Measurements from ENCODE around the gene SLC26A11. TPM values are rescaled to one million over a fixed set of nuclear protein-coding genes. Genes with fewer than 3 reads are reported as not detected.
A peak's percentile ranks its signal among the peaks of the same experiment; 100 is the strongest.

SLC26A11 gene
- total and polyA plus RNA-seq, 2 of the 13 experiments (the other 11 are each of a cell fraction or from before 2014, with no cell fraction given), result 8.7 to 13.2 TPM

GRCh38 chr17:80220054-80220735 is at the start of gene SLC26A11, which contains the start of gene SGSH (continued):
- no peak; the same call in none of the 2 replicates for TF ChIP-seq PAXIP1 (CRISPR knock-in tag; conservative IDR thresholded peaks at IDR 0.05)
- TF ChIP-seq MED13 (CRISPR knock-in tag; IDR thresholded peaks at IDR 0.05), result no peak
- no peak; the same call in 1 of the 2 replicates for TF ChIP-seq ZNF451 (CRISPR knock-in tag; IDR thresholded peaks at IDR 0.05)
- peak; percentile 50; the same call in 1 of the 2 replicates for TF ChIP-seq ZNF891 (CRISPR knock-in tag; IDR thresholded peaks at IDR 0.05)
- no peak; the same call in 1 of the 2 replicates for TF ChIP-seq ZNF275 (CRISPR knock-in tag; IDR thresholded peaks at IDR 0.05; ENCODE audit: borderline replicate concordance)
- no peak for TF ChIP-seq ZNF597 (CRISPR knock-in tag; IDR thresholded peaks at IDR 0.05)
- TF ChIP-seq ZNF609 (CRISPR knock-in tag; IDR thresholded peaks at IDR 0.05; ENCODE audit: borderline replicate concordance), result peak; percentile 49
- 0 out of 2 replicates have a peak, but pooled peaks have one; percentile 8 for TF ChIP-seq PPARG (CRISPR knock-in tag; conservative IDR thresholded peaks at IDR 0.05)
- TF ChIP-seq TEAD2 (CRISPR knock-in tag; IDR thresholded peaks at IDR 0.05), result 0 out of 2 replicates have a peak, but pooled peaks have one; percentile 71
- 0 out of 2 replicates have a peak, but pooled peaks have one; percentile 36 for TF ChIP-seq MYNN (CRISPR knock-in tag; IDR thresholded peaks at IDR 0.05; ENCODE audit: low read depth)
- TF ChIP-seq ZNF546 (CRISPR knock-in tag; conservative IDR thresholded peaks at IDR 0.05), result 0 out of 2 replicates have a peak, but pooled peaks have one; percentile 45
- no peak for TF ChIP-seq PLRG1 (conservative IDR thresholded peaks at IDR 0.05)
- no peak for TF ChIP-seq THRA (CRISPR knock-in tag; IDR thresholded peaks at IDR 0.05; ENCODE audit: borderline replicate concordance)
- peak; percentile 66; the same call in 1 of the 2 replicates for TF ChIP-seq ZNF790 (CRISPR knock-in tag; IDR thresholded peaks at IDR 0.05; ENCODE audit: borderline replicate concordance)
- no peak; the same call in 1 of the 2 replicates for TF ChIP-seq NR2F2 (IDR thresholded peaks at IDR 0.05; ENCODE audit: borderline replicate concordance, low read depth)

All from HepG2 (cell line).